Adipocyte (in vitro differentiated cells): ENCODE measurements around the gene TMEM181.
"Not testable (repeated sequence)": the region's sequence is repeated elsewhere in the genome, so short reads cannot be mapped to it uniquely, and the experiment has no call there.

Experiments used
- DNase-seq: peaks from one replicate; pipeline ENCODE4 v3.0.0-alpha.2; 2015; ENCODE audit warnings: low read depth
- H3K27me3 ChIP-seq: replicated peaks from 2 replicates; pipeline ENCODE4 v1.7.0; 2013; ENCODE audit warnings: mild to moderate bottlenecking, low read length, moderate library complexity; ENCODE audit not compliant: control insufficient read depth, insufficient read depth
- H3K36me3 ChIP-seq: 2 replicates; pipeline ENCODE4 v1.7.0; 2013; ENCODE audit warnings: low read length, mild to moderate bottlenecking, moderate library complexity; ENCODE audit not compliant: control insufficient read depth, insufficient read depth, severe bottlenecking
- H3K4me1 ChIP-seq: 2 replicates; pipeline ENCODE4 v1.7.0; 2013; ENCODE audit warnings: mild to moderate bottlenecking, low read length, moderate library complexity; ENCODE audit not compliant: control insufficient read depth, insufficient read depth
- H3K4me3 ChIP-seq: 2 replicates; pipeline ENCODE4 v1.7.0; 2013; ENCODE audit warnings: mild to moderate bottlenecking, low read length, moderate library complexity
- H3K9ac ChIP-seq: 2 replicates; pipeline ENCODE4 v1.7.0; 2013; ENCODE audit warnings: mild to moderate bottlenecking, low read length, moderate library complexity
- H3K9me3 ChIP-seq: 2 replicates; pipeline ENCODE4 v1.7.0; 2013; ENCODE audit warnings: mild to moderate bottlenecking, low read length, moderate library complexity; ENCODE audit not compliant: control insufficient read depth

Gene TMEM181

DNA sequence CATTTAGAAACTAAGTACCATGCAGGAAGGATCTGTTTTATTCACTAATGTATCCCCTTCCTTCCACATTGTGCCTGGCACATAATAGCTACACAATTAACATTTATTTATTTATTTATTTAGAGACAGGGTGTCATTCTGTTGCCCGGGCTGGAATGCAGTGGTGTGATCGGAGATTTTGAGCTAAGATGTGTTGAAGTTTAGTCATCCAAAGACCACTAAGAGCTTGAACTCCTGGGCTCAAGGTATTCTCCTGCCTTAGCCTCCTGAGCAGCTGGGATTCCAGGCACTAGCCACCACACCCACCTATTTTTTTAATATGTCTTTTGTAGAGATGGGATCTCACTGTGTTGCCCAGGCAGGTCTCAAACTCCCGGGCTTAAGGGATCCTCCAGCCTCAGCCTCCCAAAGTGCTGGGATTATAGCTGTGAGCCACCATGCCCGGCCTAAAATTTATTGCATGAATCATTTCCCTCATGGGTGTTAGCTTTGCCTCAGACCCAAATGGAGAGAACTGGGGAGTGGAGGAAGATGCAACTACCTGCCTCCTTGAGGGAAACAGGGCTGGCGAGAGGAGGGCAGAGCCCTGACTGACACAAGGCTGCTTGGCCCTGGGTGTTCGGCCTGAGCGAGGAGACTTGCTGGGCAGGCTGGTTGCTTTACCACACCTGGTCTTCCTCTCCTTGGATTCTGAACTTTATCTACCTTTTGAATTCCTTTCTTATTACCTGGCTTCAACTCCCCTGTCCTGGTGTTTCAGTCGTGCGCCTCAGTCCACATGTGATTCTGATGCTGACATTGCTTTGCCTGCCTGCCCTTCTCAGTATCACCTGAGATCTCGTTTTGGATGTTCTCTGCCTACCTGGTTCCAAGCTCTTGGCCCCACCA lies 86.4 kb downstream of the TMEM181 start:
- Histone ChIP-seq H3K27me3 (no peaks in the 10 kb centered on the region), H3K9ac (no peak overlapping the region)
- DNase-seq = no peak

DNA sequence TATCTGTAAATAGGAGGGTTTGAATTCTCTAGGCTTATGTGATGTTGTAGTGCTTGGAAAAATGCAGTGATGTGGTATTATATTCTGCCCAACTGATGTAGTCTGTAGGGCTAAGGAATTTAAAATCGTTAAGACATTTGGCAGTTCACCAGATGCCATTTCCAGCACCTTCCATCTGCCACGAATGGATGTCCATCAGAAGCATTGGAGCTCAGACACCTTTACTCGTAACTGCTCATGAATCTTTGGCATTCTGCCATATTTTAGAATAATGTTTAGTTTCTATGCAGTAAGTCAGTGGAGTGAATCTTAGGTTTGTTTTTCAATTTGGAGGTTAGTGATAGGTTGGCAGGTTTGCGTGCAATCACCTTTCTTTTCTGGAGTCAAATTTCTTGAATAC lies 87.6 kb downstream of the TMEM181 start:
- DNase-seq = no peak
- Histone ChIP-seq H3K9me3 (no peaks in the 10 kb centered on the region), H3K27me3 (no peaks in the 10 kb centered on the region), H3K4me1 (peaks cover 28% of the 10 kb centered on the region), H3K4me3 (no peak overlapping the region), H3K9ac (no peak overlapping the region), H3K36me3 (no peaks in the 10 kb centered on the region)

More for the DNA sequence above, 86.4 kb downstream of the TMEM181 start:
- Histone ChIP-seq H3K36me3 (no peaks in the 10 kb centered on the region), H3K4me1 (peaks cover 38% of the 10 kb centered on the region), H3K9me3 (no peaks in the 10 kb centered on the region), H3K4me3 (no peak overlapping the region)

DNA sequence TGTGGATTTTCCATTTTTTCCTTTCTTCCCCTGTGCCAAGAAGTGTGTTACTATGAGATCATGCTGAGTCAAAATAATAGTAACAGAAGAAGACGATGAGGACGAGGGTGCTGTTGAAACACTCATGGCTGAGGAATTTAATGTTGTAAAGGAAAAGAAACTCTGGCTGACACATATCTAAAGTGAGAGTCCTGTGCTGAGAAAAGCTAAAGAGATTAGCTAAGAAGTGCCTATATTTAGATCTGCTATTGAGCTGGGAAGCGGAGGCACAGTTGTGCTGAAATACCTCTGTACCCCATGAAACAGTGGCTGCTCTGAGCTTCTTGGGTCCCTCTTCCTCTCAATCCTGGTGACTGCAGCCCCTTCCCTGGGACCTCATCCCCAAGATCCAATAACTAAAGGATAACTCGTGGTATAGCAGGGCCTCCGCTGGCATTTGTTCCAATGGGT lies 88.8 kb downstream of the TMEM181 start:
- Histone ChIP-seq H3K4me1 (peaks cover 19% of the 10 kb centered on the region), H3K27me3 (no peaks in the 10 kb centered on the region), H3K9me3 (no peaks in the 10 kb centered on the region), H3K36me3 (no peaks in the 10 kb centered on the region), H3K9ac (peak overlapping the region; percentile 20), H3K4me3 (peak overlapping the region; percentile 32)
- peak; percentile 85 for DNase-seq

DNA sequence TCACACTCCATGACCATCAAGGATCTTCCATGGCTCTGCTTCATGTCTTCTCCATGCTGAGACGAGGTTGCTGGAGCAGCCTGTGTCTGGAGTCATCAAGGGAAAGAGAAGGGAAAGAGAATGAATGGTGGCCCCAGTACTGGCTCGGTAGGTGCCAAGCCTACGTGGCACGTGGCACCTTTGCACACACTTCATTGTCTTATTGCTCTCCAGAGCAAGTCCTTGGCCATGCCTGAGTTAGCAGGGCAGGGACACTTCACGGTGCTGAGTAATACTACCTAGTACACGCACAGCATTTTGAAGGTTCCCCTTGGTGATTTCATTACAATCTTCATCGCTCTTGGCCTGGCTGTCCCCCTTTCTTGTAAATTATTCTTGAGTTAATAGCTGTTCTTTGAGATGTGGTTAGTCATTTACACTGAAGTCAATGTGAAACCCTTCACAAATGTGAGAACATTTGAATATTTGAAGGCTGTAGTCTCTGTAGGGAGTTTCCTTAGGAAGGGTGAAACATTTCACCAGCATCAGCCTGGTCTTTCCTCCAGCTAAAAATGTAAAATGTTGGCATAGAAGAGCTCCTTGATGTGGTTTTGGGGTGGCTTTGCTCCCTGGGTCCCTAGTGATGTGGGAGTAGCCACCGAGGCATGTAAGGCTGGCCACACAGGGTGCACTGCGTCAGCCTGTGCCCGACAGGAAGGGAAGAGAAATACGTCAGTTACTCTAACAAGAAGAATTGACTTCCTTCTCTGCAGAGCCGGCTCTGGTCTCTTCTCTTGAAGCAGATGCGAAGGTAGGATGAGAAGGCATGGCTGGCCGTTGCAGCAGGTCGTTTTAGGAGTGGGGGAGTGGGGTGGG lies 89.6 kb downstream of the TMEM181 start, which contains the start of gene SYTL3:
SYTL3 (plus strand) TSS at position 766 of the 855 bp plus-strand sequence. CDS start 13,215 bp downstream, outside the sequence.
- Histone ChIP-seq H3K4me3 (peak within 1 kb of the TSS; percentile 32), H3K4me1 (peaks cover 26% of the 10 kb centered on the region), H3K36me3 (no peaks in the 10 kb centered on the region), H3K27me3 (no peaks in the 10 kb centered on the region), H3K9me3 (no peaks in the 10 kb centered on the region), H3K9ac (peak within 1 kb of the TSS; percentile 20)
- DNase-seq = no peak

DNA sequence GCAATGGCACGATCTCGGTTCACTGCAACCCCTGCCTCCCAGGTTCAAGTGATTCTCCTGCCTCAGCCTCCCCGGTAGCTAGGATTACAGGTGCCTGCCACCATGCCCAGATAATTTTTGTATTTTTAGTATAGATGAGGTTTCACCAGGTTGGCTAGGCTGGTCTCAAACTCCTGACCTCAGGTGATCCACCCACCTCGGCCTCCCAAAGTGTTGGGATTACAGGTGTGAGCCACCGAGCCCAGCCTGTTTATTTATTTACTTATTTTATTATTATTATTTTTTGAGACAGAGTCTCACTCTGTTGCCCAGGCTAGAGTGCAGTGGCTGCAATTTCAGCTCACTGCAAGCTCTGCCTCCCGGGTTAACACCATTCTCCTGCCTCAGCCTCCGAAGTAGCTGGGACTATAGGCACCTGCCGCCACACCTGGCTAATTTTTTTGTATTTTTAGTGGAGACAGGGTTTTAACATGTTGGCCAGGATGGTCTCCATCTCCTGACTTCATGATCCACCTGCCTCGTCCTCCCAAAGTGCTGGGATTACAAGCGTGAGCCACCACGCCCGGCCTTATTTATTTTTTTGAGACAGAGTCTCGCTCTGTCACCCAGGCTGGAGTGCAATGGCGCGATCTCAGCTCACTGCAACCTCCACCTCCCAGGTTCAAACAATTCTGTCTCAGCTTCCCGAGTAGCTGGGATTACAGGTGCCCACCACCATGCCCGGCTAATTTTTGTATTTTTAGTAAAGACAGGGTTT lies 92.3 kb downstream of the TMEM181 start:
- H3K4me1 ChIP-seq = peaks cover 35% of the 10 kb centered on the region
- H3K4me3 ChIP-seq, DNase-seq, H3K27me3 ChIP-seq, H3K9ac ChIP-seq, H3K9me3 ChIP-seq, H3K36me3 ChIP-seq: not testable (repeated sequence)

DNA sequence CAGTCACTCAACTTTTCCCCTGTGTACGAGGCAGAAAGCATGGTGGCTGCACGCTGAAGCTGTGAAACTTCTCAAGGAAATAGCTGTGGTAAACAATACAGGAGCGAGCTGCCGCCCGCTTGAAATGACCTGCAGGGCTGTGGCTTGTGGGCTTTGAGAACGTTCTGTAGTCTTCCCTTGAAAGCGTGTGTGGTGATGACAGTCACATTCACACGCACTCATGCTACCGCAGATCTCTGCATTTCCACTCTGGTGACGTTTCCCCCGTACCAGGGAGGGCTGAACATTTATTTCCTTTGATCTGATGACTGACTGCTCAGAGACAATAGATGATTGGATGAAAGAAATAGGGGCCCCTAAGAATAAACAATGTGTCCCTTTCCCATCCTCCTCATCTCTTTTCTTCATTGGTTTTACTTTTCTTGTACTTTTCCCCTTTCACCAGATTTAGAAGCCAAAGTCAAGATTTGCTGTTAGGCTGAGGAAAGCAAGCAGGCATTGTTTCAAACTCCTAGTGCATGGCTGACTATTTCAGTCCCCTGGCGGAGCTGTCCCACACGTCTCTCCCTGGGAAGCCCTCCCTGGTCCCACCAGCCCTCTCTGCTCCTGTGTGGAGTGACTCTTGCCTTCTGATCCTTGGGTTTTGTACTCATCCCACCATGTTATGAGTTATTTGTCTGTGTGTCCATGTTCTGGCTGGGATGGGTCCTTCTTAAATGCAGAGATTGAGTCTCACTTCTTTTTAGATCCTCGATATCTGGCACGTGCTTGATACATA lies 93.9 kb downstream of the TMEM181 start:
- Histone ChIP-seq H3K9me3 (no peaks in the 10 kb centered on the region), H3K27me3 (no peaks in the 10 kb centered on the region), H3K9ac (no peak overlapping the region), H3K36me3 (no peaks in the 10 kb centered on the region), H3K4me1 (peaks cover 34% of the 10 kb centered on the region), H3K4me3 (no peak overlapping the region)
- DNase-seq = no peak

DNA sequence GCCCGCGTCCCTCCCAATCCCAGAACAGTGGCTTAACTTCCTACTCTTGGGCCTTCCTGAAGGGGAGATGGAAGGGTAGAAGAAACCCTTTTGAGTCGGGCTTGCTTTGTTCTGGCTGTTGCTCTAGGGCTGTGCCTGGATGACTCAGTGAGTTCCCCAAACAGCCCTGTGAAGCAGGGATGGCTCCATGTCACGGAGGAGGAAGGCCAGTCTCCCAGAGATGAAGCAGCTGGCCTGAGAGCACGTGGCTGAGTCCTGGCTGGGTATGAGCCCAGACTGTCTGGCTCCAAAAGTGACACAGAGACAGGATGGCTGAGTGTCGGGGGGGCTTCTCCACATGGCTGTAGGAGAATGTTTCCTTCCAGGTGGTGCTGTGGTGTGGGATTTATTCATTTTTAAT lies 94.6 kb downstream of the TMEM181 start:
- Histone ChIP-seq H3K4me1 (peaks cover 27% of the 10 kb centered on the region), H3K9ac (no peak overlapping the region), H3K27me3 (no peaks in the 10 kb centered on the region), H3K4me3 (peak overlapping the region; percentile 25), H3K9me3 (no peaks in the 10 kb centered on the region), H3K36me3 (no peaks in the 10 kb centered on the region)
- peak; percentile 86 for DNase-seq

DNA sequence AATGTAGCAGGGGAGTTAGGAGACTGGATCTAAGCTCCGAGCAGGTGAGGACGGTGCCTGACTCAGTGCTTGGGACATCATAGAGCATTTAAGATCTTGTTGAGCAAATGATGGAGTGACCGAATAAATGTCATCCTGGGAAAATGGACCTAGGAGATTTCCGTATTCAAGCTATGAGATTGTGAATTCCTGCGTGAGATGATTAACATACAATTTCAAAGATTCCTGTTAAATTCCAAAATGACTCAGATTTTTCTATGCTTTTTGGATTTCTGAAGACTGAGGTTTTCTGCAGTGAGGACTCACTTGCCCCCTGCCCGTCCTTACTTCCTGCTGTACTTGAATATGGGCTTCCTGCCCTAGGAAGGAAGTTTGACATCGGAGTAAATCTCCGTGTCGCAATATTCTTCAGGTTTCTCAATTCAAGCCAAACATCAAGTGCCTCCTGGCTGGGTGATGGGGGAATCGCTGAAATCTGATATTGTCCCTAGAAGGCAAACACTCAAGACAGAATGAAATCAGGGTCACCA lies 95.1 kb downstream of the TMEM181 start:
- H3K36me3 ChIP-seq = no peaks in the 10 kb centered on the region
- H3K4me3 ChIP-seq = peak overlapping the region; percentile 25
- peak; percentile 78 for DNase-seq
- peaks cover 22% of the 10 kb centered on the region for H3K4me1 ChIP-seq
- H3K27me3 ChIP-seq = no peaks in the 10 kb centered on the region
- no peaks in the 10 kb centered on the region for H3K9me3 ChIP-seq
- no peak overlapping the region for H3K9ac ChIP-seq

DNA sequence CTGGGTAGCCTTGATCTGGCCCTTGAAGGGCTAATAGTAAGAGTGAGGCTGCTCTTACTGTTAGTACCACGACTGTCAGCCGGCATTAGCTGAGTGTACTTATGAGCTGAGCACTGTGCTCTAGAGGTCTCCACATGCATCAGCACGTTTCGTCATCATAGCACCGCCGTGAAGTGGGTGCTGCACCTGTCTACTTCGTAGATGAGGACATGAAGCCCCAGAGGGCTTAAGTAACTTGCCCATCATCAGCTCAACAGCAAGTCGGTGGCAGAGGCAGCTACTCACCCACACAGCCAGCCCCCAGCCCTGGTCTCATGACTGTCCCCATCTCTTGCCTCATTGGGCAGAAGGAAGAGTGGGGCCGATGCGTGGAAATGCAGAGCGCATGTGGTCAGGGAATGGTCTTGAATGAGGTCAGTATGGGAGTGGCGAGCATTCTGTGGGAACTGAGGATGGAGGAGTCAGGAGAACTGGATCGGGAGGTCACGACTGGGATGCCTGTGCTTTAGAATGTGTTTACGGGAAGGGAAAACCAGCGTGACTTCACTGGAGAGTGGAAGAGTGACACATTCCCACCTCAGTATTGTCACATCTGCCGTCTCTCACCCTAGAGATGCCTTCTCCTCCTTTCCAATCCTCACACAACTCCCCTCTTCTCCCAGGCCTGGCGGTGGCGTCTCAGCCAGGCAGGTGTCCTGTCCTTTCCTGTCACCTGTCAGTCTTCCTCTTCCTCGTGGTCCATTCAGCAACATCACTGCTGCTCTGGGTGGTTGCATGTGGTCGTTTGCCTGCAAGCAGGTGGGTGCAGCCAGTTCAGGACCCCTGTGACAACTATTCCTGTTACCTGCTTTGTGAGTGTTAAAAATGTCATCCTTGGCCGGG lies 95.9 kb downstream of the TMEM181 start:
- H3K9me3 ChIP-seq = no peaks in the 10 kb centered on the region
- no peaks in the 10 kb centered on the region for H3K36me3 ChIP-seq
- H3K4me3 ChIP-seq = no peak overlapping the region
- H3K9ac ChIP-seq = no peak overlapping the region
- DNase-seq = no peak
- peaks cover 22% of the 10 kb centered on the region for H3K4me1 ChIP-seq
- H3K27me3 ChIP-seq = no peaks in the 10 kb centered on the region
